ENCODE data around the gene MYH10.
A peak's percentile ranks its signal among the peaks of the same experiment; 100 is the strongest.

Gene MYH10

GRCh38 chr17:8647956-8648355 is 17.4 kb upstream of the MYH10 start:
- no peak for DNase-seq

- no peak for DNase-seq
Measured at GRCh38 chr17:8647202-8647601, 16.7 kb upstream of the MYH10 start.

DNA sequence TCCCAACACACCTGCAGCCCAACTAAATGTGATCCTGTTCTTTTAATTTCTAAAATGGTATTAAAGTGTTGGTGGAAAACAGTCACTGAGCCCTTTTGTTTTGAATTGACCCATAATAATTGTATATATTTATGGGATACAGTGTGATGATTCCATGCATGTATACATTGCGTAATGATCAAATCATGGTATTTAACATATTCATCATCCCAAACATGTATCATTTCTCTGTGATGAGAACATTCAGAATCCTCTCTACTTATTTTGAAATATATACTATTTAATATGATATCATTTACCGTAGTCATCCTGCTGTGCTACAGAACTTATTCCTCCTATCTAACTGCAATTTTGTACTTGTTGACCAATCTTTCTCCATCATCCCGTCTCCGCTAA is 14.0 kb upstream of the MYH10 start:
- DNase-seq = no peak

DNA sequence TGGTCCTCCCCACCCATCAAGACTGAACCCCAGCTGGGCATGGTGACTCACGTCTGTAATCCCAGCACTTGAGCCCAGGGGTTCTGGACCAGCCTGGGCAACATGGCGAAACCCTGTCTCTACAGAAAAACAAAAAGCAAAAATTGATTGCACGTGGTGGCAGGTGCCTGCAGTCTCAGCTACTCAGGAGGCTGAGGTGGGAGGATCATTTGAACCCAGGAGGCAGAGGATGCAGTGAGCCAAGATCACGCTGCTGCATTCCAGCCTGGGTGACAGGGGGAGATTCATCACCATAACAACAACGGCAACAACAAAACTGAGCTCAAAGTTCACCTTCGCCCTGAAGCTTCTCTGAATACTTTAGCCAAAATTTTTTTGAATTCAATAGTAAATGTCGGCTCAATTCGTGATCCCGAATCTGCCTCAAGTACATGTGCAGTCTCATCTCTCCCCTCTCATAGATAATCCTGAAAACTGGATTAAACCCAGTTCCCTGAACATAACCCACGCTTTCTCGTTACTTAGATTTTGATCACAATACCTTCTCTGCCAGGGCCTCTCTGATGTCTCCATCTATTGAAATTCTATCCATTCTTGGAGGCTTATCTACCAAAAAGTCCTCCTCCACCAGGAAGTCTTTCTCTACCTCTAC is 13.5 kb upstream of the MYH10 start:
- no peak for DNase-seq

- no peak for DNase-seq
Measured at GRCh38 chr17:8639709-8640108, 9.2 kb upstream of the MYH10 start.

DNA sequence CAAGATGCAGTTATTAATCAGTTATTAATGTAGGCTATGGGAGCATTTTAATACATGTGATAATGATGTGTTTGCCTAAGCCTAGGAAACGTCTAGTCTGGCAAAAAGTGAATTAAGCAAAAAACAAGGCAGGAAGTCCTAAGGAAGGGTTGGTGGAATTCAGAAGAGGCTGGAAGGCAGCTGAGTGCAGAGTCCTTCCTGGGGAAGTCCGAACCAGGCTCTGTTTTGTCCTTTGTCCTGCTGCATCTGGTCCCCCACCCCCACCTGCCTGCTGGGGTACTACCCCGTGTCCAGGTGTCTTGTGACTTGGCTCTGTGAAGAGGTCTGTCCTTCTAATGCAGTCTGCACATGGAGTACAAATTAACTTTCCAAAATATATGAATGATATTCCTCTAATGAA is 1.5 kb upstream of the MYH10 start:
- no peak for DNase-seq

GRCh38 chr17:8631554-8631877 is 991 bp upstream of the MYH10 start:
- no peak for DNase-seq

DNA sequence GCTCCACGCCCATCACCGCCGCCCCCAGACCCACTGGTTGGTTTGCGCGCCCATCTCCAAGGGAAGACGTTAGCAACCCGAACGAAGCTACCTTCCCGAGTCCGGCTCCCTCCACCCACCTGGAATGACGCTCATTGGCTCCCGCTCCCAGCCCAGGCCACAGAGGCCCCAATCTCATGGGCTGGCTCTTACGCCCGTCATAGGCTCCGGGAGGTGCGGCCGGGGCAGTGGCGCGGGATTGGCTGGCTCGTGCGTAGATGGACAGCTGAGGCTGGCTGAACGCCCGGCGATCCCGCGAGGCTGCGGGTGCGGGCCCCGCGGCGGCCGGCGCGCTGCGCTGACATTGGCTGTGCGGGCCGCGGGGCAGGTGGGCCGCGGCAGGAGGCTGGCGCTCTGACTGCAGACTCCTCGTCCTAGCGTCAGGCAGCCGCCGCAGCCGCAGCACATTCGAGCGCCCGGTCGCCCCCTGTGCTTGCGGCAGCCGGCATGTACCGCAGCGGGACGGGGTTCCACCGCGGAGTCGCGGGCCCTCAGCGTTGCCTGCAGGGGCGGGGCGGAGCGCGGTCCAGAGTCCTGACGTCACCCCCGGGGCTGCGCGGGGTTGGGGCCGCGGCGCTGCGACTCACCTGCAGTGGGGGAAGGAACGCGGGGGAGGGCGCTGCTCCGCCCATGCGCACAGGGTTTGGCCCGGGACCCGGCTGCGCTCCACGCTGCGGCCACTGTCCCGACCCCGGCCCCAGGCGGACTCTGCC is 453 bp upstream of the MYH10 start:
- DNase-seq = peak; percentile 99

DNA sequence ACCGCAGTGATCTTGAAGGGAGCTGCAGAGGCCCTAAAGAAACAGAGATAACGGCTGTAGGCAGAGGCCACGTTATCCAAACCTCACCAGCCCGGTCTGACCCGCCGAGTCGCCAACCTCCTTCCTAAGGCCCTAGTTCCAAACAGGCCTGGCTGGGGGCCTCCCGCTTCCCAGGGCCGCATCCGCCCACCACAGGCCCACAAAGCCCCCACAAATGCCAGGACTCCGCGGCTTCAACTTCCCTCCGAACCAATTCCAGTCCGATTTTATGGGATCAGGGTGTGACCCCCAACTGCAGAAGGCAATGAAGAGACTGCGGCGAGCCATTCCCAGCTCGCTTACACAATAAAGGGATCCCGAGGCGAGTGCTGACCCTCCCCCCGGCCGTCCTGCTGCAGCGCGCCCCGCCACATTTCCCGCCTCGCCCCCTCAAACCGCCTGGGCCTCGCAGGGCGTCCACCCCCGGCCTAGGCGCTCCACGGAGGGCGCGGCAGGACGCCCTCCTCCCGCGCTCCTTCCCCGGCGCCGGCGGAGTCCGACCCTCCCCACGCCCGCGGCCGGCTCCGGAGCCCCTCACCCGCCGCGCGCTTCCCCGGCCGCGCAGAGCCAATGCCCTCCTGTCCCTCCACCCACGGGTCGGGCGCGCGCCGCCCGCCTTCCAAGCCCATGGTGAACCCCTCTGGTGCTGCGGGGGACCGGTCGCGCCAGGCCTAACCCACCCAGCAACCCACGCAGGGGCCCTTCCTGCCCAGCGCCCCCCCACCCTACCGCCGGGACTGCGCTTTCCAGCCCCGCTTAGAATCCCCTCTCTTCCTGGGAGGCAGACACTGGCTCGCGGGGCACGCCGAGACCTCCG is 926 bp downstream of the MYH10 start:
- no peak for DNase-seq

DNA sequence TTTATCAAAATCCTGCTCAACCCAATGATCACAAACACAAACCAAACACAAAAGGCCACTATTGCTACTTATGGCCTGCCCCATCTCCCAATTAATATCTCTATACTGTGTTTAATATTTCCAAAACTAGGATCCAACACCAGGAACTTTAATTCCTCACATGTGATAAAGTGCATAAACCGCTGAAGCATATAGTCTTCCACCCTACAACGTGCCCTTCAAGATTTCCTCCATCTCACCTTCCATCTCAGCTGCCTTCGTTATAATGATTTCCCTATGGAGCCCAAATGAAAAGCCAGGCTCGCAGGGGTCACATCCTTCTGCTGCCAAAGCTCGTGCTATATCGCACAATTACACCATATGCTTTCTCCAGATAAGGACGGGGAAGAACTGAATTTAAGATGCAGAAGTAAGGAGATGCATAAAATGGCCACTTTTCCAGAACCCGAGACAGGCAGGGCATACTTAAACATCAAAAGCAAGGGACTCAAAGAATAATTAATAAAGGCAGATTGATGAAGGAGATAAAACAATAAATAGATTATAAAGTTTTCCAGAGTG is 1.8 kb downstream of the MYH10 start:
- DNase-seq = no peak

GRCh38 chr17:8628172-8628571 is 2.4 kb downstream of the MYH10 start:
- no peak for DNase-seq

GRCh38 chr17:8623591-8623990 is 6.9 kb downstream of the MYH10 start:
- no peak for DNase-seq

DNA sequence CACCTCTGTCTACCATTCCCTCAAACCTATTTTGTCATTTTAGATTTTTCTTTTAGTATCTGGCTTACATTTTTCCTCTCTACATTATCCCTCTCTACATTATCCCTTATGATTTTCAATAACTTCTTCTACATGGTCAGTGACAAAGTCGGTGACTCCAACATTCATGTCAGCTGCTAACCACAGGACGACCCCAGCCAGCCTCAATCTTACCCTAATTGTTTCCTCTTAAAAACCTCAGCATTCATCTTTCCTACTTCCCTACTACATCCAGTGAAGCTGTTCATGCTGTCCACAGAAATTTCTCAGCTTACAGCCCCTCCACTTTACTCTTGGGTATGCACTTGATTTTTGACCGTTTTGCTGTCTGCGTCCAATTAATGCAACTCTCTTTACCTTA is 8.3 kb downstream of the MYH10 start:
- DNase-seq = no peak

DNA sequence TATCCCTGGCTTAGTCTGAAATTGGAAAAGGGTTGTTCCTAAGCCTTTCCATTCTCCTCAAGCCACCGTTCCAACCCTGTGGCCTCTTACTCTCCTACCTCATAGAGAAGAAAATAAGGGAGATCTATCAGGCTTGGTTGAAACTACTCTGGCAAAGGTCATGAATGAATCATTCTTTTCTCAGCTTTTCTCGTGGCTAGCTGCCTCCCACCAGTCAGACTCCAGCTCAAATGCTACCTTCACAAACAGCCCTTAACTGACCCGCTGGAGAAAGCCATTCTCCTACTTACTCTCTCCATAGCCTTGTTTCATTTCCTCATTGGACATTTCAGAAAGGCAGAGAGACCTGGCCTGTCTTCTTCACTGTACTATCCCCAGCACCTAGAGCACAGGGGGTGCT is 8.9 kb downstream of the MYH10 start:
- no peak for DNase-seq

DNA sequence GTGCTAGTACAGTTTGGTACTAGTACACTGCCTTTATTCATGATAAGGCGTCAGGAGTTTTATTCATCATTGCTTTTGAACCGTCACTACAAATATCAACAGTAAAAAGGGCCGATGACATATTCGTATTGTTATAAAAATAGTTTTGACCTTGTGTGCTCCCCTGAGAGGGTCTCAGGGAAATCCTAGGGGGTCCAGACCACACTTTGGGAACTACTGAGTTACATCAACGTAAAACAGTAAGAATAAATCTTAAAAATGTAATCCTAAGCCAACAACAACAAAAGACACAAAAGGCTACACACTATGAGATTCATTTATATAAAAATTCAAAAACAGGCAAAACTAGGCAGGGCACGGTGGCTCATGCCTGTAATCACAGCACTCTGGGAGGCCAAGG is 11.2 kb downstream of the MYH10 start:
- DNase-seq = no peak

DNA sequence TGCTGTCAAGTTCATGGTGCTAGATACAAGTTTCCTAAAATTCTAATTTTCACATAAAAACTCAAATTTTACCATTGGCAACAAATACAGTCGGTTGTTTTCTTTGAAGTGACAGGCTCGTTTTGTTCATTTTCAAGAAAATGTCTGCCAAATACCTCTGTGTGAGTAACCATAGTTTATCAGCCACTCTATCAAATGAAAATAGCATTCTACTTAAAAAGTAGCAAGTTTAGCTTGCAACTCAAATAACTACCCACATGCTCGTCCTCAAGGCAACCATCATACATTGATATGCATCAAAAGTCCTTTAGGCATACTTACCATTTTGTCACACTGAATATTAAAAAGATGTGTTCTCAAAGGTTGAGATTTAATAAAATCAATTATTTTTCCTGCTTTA is 11.7 kb downstream of the MYH10 start:
- DNase-seq = no peak

DNA sequence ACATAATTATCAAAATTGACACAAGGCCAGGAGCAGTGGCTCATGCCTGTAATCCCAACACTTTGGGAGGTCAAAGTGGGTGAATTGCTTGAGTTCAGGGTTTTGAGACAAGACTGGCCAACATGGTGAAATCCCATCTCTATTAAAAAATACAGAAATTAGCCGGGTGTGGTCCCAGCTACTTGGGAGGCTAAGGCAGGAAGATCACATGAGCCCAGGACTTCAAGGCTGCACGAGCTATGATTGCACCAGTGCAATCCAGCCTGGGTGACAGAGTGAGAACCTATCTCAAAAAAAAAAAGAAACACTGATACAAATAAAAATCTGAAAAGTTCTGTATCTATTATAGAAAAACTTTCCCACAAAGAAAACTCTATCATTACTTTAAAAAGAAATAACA is 15.5 kb downstream of the MYH10 start:
- DNase-seq = no peak

- DNase-seq = no peak
Measured at GRCh38 chr17:8611619-8612298, 18.8 kb downstream of the MYH10 start.

GRCh38 chr17:8611137-8611536 is 19.4 kb downstream of the MYH10 start:
- no peak for DNase-seq

- DNase-seq = no peak
Measured at GRCh38 chr17:8610558-8610957, 20.0 kb downstream of the MYH10 start.

GRCh38 chr17:8609910-8610309 is 20.6 kb downstream of the MYH10 start:
- no peak for DNase-seq

DNA sequence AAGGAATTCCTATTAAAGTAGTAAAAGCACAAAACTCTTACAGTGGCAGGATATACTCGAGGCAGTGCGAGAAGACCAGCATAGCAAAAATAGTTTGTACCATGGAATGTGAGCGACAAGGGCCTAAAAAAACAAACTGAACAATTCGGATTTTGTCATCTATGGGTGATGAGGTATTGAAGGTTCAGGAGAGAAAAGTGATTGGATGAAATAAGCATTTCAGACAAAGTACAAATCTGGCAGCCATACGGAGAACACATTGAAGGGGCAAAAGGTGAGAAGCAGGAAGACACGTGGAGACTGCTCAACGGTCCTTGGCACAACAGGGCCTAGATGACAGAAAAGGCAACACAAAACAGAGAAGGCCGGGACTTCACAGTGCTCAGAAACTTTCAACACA is 22.5 kb downstream of the MYH10 start:
- DNase-seq = no peak

DNA sequence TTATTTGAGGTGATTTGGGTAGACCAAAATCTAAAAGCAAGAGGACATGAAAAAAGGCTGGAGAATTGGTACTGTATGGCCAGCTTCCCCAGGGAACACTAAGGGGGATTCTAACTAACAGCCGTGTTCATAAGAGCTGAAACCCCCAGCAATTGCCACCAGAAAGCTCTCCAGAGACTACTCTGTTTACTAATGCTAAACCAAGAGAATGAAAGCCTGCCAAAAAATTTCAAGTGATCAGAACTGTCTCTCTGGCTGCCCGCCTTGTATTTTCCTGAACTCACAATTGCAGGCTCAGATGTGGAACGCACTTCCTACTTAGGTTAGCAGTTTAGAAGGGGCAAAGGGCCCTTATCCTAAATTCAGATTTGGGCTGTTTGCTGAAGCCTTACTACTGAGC is 24.1 kb downstream of the MYH10 start:
- DNase-seq = peak; percentile 74

All from NCI-H1694 treated with DMSO at 0.1 percent for 48 hours (cell line).